ENCODE measurements around the gene BRME1.

GRCh38 chr19:13842291-13843103, 63.4 kb downstream of the BRME1 start:
- TF ChIP-seq EZH2phosphoT487 (conservative IDR thresholded peaks at IDR 0.05; ENCODE audit: low read length) (no peak), CTCF (IDR thresholded peaks at IDR 0.05; ENCODE audit: insufficient read depth, low read length, poor library complexity, severe bottlenecking) (no peak)
